Endothelial cell (in vitro differentiated cells): ENCODE measurements around the gene ENO1. TPM values are rescaled to one million over a fixed set of nuclear protein-coding genes. Genes with fewer than 3 reads are reported as not detected.

Experiments
- DNase-seq: peaks from one replicate; pipeline ENCODE4 v3.0.0; 2021; ENCODE audit warnings: low spot score
- H3K27ac Mint-ChIP-seq: one replicate; pipeline ENCODE4 v1.8.0; 2021; ENCODE audit warnings: mixed read lengths, inconsistent platforms; ENCODE audit not compliant: unreplicated experiment
- H3K27me3 Mint-ChIP-seq: one replicate; pipeline ENCODE4 v1.8.0; 2021; ENCODE audit warnings: mild to moderate bottlenecking, moderate library complexity, mixed read lengths, inconsistent platforms; ENCODE audit not compliant: unreplicated experiment
- H3K36me3 Mint-ChIP-seq: one replicate; pipeline ENCODE4 v1.8.0; 2021; ENCODE audit warnings: mild to moderate bottlenecking, low read depth, mixed read lengths, inconsistent platforms; ENCODE audit not compliant: unreplicated experiment
- H3K4me1 Mint-ChIP-seq: one replicate; pipeline ENCODE4 v1.8.0; 2021; ENCODE audit warnings: mild to moderate bottlenecking, mixed read lengths, inconsistent platforms; ENCODE audit not compliant: unreplicated experiment
- H3K4me3 Mint-ChIP-seq: one replicate; pipeline ENCODE4 v1.8.0; 2021; ENCODE audit warnings: mild to moderate bottlenecking, mixed read lengths, inconsistent platforms; ENCODE audit not compliant: unreplicated experiment
- H3K9me3 Mint-ChIP-seq: one replicate; pipeline ENCODE4 v1.8.0; 2021; ENCODE audit warnings: mixed read lengths, inconsistent platforms; ENCODE audit not compliant: unreplicated experiment
- CTCF ChIP-seq: fragments of 200-600 bp; sonication (generic); IDR thresholded peaks from one replicate; pipeline ENCODE4 v1.5.0; 2021; ENCODE audit warnings: antibody characterized with exemption; ENCODE audit not compliant: unreplicated experiment
- total RNA-seq: library from RNA; stranded (reverse); fragmentation: NEBNext Ultra II Directional; extraction: Animal tissue kit (Norgen Biotek cat#: 25700); gene quantifications from one replicate; pipeline ENCODE4 v1.2.1, GENCODE V29; 2021; ENCODE audit not compliant: unreplicated experiment

Gene ENO1
- total RNA-seq, 1 donor from 2014 or later, result 626 TPM

GRCh38 chr1:8915446-8915845 is 37.0 kb upstream of the ENO1 start:
- no peaks in the 10 kb centered on the region for H3K27me3 Mint-ChIP-seq
- peaks cover 3% of the 10 kb centered on the region for H3K36me3 Mint-ChIP-seq
- TF ChIP-seq CTCF, result no peak
- no peak overlapping the region for H3K27ac Mint-ChIP-seq
- H3K4me1 Mint-ChIP-seq, result peaks cover 1% of the 10 kb centered on the region
- H3K9me3 Mint-ChIP-seq, result no peaks in the 10 kb centered on the region
- no peak overlapping the region for H3K4me3 Mint-ChIP-seq
- no peak for DNase-seq

GRCh38 chr1:8914466-8914865 is 36.0 kb upstream of the ENO1 start:
- no peak for TF ChIP-seq CTCF
- H3K9me3 Mint-ChIP-seq, result no peaks in the 10 kb centered on the region
- H3K4me3 Mint-ChIP-seq, result no peak overlapping the region
- no peaks in the 10 kb centered on the region for H3K27me3 Mint-ChIP-seq
- H3K36me3 Mint-ChIP-seq, result peaks cover 3% of the 10 kb centered on the region
- H3K27ac Mint-ChIP-seq, result no peak overlapping the region
- peaks cover 6% of the 10 kb centered on the region for H3K4me1 Mint-ChIP-seq
- no peak for DNase-seq

GRCh38 chr1:8913457-8913856 is 35.0 kb upstream of the ENO1 start:
- Mint-ChIP-seq H3K4me3 (no peak overlapping the region), H3K4me1 (peaks cover 9% of the 10 kb centered on the region), H3K27ac (no peak overlapping the region), H3K27me3 (no peaks in the 10 kb centered on the region), H3K9me3 (no peaks in the 10 kb centered on the region), H3K36me3 (peaks cover 3% of the 10 kb centered on the region)
- no peak for DNase-seq
- no peak for TF ChIP-seq CTCF

GRCh38 chr1:8911416-8912309 is 33.2 kb upstream of the ENO1 start:
- Mint-ChIP-seq H3K4me3 (no peak overlapping the region), H3K9me3 (no peaks in the 10 kb centered on the region), H3K27ac (no peak overlapping the region), H3K4me1 (peaks cover 9% of the 10 kb centered on the region), H3K27me3 (no peaks in the 10 kb centered on the region), H3K36me3 (peaks cover 3% of the 10 kb centered on the region)
- no peak for DNase-seq
- TF ChIP-seq CTCF, result no peak

GRCh38 chr1:8910914-8911313 is 32.4 kb upstream of the ENO1 start:
- H3K9me3 Mint-ChIP-seq, result no peaks in the 10 kb centered on the region
- H3K27ac Mint-ChIP-seq, result no peak overlapping the region
- H3K4me3 Mint-ChIP-seq, result no peak overlapping the region
- H3K27me3 Mint-ChIP-seq, result no peaks in the 10 kb centered on the region
- TF ChIP-seq CTCF, result no peak
- peaks cover 9% of the 10 kb centered on the region for H3K4me1 Mint-ChIP-seq
- no peak for DNase-seq
- H3K36me3 Mint-ChIP-seq, result peaks cover 3% of the 10 kb centered on the region
